Right atrium auricular region (tissue), 2 donors: ENCODE data around the gene TRAPPC3. TPM values are rescaled to one million over a fixed set of nuclear protein-coding genes. Genes with fewer than 3 reads are reported as not detected.
"Not testable (repeated sequence)": the region's sequence is repeated elsewhere in the genome, so short reads cannot be mapped to it uniquely, and the experiment has no call there.

ENCODE experiments used
- DNase-seq: peaks from one replicate; pipeline ENCODE4 v3.0.0-alpha.2; 2019; ENCODE audit warnings: low spot score
- H3K27ac ChIP-seq, 2 donors: fragments of 200-600 bp; sonication (generic); 1 replicate in 1 of 2; 2 replicates in 1 of 2; pipeline ENCODE4 v1.5.1; 2016 to 2019
- H3K27me3 ChIP-seq, 2 donors: fragments of 200-600 bp; sonication (generic); one replicate each; pipeline versions ENCODE4 v1.5.1 to v1.6.0; 2017 to 2019
- H3K36me3 ChIP-seq: fragments of 200-600 bp; sonication (generic); one replicate; pipeline ENCODE4 v1.5.1; 2016
- H3K4me1 ChIP-seq, 2 donors: fragments of 200-600 bp; sonication (generic); one replicate each; pipeline versions ENCODE4 v1.5.1 to v1.6.0; 2017 to 2019
- H3K4me3 ChIP-seq, 2 donors: fragments of 200-600 bp; sonication (generic); 1 replicate in 1 of 2; 2 replicates in 1 of 2; pipeline ENCODE4 v1.5.1; 2017 to 2019; ENCODE audit warnings: mild to moderate bottlenecking in 1 of 2, moderate library complexity in 1 of 2
- H3K9me3 ChIP-seq, 2 donors: fragments of 200-600 bp; sonication (generic); one replicate each; pipeline ENCODE4 v1.5.1; 2019
- total RNA-seq, 2 donors: library from RNA; depleted of rRNA; stranded (reverse); fragments of >200 nt; gene quantifications; one replicate each; pipeline ENCODE4 v1.1.0, GENCODE V29; 2016
- TF ChIP-seq, protein P1 (sequence below), 2 donors: fragments of 200-600 bp; sonication (generic); IDR thresholded peaks; one replicate each; pipeline ENCODE4 v1.5.1; 2019; ENCODE audit warnings: antibody characterized with exemption in 2 of 2

TRAPPC3 gene
- total RNA-seq, 2 donors from 2014 or later = 62.0 to 81.6 TPM

DNA sequence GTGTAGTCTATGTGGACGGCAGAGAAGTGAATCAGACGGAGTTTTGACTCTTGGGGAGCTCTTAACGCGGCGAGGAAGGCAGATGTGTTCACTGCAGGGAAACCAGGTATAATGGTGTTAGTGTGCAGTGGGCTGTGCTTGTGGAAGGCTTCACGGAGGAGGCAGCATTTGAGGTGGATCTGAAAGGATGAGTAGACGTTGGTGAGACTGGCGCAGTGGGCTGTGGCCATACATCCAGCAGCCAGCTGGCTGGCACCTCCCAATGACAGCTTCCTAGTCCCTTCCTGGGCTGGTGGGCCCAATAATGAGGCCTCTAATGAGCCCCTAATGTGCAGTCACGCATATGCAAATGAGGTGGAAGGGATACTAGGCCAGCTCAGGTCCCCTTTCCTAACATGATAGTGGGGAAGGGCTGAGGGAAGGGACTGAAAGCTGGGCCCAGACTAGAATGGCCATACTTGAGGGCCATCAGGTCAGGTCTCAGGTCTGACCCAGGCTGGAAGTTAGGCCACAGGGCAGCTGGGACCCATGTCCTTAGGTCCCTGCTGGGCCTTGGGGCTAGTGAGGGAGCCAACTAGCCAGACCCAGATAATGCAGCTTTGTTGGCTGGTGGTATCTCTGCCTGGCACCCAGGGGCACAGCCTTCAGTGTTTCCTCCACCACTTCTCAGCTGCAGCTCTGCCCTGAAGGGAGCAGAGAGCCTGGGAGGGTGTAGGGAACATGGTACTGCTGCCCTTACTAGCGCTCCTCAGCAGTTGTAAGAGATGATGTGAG lies 10.5 kb upstream of the TRAPPC3 start:
- H3K4me1 ChIP-seq = peaks cover 0 to 80% of the 10 kb centered on the region in 2 donors
- no peaks in the 10 kb centered on the region for H3K9me3 ChIP-seq
- H3K27ac ChIP-seq = peak overlapping the region; percentile 98 to 100
- H3K36me3 ChIP-seq = no peaks in the 10 kb centered on the region
- H3K27me3 ChIP-seq = no peaks in the 10 kb centered on the region
- H3K4me3 ChIP-seq = no peak overlapping the region
- no peak for DNase-seq
- TF ChIP-seq, protein P1, sequence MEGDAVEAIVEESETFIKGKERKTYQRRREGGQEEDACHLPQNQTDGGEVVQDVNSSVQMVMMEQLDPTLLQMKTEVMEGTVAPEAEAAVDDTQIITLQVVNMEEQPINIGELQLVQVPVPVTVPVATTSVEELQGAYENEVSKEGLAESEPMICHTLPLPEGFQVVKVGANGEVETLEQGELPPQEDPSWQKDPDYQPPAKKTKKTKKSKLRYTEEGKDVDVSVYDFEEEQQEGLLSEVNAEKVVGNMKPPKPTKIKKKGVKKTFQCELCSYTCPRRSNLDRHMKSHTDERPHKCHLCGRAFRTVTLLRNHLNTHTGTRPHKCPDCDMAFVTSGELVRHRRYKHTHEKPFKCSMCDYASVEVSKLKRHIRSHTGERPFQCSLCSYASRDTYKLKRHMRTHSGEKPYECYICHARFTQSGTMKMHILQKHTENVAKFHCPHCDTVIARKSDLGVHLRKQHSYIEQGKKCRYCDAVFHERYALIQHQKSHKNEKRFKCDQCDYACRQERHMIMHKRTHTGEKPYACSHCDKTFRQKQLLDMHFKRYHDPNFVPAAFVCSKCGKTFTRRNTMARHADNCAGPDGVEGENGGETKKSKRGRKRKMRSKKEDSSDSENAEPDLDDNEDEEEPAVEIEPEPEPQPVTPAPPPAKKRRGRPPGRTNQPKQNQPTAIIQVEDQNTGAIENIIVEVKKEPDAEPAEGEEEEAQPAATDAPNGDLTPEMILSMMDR (IDR thresholded peaks at IDR 0.05) = no peak

DNA sequence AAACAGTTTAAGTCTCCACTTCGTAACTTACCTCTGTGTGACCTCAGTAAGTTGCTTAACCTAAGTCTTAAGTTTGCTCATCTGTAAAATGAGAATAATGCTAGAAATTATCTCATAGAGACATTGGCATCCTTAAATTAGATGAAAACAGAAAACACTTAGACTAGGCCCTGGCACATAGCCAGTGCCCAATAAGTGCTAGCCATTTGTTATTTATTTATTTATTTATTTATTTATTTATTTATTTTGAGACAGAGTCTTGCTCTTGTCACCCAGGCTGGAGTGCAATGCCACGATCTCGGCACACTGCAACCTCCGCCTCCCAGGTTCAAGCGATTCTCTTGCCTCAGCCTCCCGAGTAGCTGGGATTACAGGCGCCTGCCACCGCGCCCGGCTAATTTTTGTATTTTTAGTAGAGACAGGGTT lies 9.6 kb upstream of the TRAPPC3 start:
- peak overlapping the region; percentile 98 to 100 for H3K27ac ChIP-seq
- peaks cover 0 to 75% of the 10 kb centered on the region in 2 donors for H3K4me1 ChIP-seq
- H3K9me3 ChIP-seq, H3K27me3 ChIP-seq, DNase-seq, H3K36me3 ChIP-seq: not testable (repeated sequence)
- peak overlapping the region in 1 of 2 donors; percentile 89 for H3K4me3 ChIP-seq

GRCh38 chr1:36157973-36158826 lies 8.9 kb upstream of the TRAPPC3 start:
- TF ChIP-seq, protein P1 (IDR thresholded peaks at IDR 0.05) = no peak
- Histone ChIP-seq H3K4me3 (peak overlapping the region; percentile 89 to 99), H3K36me3 (no peaks in the 10 kb centered on the region), H3K9me3 (no peaks in the 10 kb centered on the region), H3K4me1 (peaks cover 0 to 69% of the 10 kb centered on the region in 2 donors), H3K27me3 (no peaks in the 10 kb centered on the region), H3K27ac (peak overlapping the region; percentile 98 to 100)
- no peak for DNase-seq

DNA sequence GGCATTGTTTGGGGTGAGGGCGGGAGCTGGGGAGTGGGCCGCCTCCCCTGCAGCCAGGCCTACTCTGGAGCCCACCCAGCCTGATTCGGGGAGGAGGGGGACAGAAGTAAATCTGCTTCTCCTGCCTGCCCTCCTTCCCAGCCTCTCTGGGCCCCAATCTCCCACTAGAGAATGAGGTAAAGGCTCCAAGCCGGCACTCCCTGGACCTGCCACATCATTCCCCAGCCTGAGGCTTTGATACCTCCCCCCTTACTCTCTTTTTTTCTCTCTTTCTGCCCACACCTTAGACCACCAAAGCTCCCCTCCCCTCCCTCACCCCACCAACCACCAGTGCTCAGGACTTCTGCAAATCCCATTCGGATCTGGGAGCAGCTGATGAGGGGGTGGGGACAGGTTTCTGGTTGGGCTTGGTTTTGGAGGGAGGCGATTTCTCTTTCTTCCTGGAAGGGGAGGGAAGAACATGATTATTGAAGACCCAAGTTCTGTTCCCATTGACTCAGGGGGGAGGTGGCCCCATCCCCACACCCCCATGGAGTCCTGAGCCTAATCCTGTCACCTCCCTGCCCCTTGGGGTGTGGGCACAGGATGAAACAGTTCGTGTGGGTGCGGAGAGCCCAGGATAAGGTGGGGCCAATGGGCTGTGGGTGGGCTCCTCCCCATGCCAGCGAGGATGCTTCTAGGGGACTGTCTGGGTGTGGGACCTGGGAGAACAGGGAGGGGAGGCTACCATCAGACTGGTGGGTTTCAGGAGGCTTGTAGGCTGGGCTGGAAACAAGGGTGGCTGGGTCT lies 8.0 kb upstream of the TRAPPC3 start:
- H3K4me3 ChIP-seq = peak overlapping the region; percentile 89 to 99
- H3K36me3 ChIP-seq = no peaks in the 10 kb centered on the region

DNA sequence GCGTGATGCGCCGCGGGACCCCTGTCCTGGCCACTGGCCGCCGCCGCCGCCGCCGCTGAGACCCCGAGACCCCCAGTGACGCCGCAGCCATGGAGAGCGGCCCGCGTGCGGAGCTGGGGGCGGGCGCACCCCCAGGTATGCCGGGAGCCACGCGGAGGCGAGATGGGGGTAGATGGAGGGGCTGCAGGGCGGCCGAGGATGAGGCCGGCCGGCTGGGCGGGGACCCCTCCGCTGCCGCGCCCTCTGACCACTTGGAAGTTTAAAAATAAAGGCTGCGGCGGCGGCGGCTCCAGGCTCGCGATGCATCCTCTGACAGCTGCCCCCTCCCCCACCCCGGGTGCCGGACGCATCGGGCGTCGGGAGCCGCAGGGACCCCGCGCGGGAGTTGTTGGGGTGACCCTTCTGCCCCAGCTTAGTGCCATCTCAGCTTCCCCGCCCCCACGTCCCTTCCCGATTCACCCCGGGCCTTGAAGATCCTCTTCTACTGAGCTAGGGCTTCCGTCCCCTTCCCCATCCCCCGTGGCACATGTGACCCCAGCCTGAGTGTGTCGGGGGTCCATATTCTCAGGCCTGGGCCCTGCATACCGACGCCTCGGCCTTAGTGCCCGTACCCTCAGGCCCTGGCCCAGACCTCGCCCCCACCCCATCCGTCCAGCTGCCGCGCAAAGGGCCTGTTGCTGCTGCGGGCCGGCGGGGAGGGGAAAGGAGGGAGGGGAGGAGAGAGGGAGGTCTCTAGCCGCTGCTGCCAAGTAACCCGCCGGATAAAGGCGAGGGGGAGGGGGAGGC lies 7.2 kb upstream of the TRAPPC3 start:
- no peaks in the 10 kb centered on the region for H3K27me3 ChIP-seq
- DNase-seq = peak; percentile 66
- H3K27ac ChIP-seq = peak overlapping the region; percentile 98 to 100
- no peaks in the 10 kb centered on the region for H3K9me3 ChIP-seq
- H3K4me1 ChIP-seq = peaks cover 0 to 65% of the 10 kb centered on the region in 2 donors
- no peaks in the 10 kb centered on the region for H3K36me3 ChIP-seq
- peak overlapping the region; percentile 89 to 99 for H3K4me3 ChIP-seq
- TF ChIP-seq, protein P1 (IDR thresholded peaks at IDR 0.05) = no peak

More for the DNA sequence above, 8.0 kb upstream of the TRAPPC3 start:
- no peak for DNase-seq
- Histone ChIP-seq H3K27me3 (no peaks in the 10 kb centered on the region), H3K9me3 (no peaks in the 10 kb centered on the region), H3K27ac (peak overlapping the region; percentile 98 to 100), H3K4me1 (peaks cover 0 to 66% of the 10 kb centered on the region in 2 donors)
- TF ChIP-seq, protein P1 (IDR thresholded peaks at IDR 0.05) = no peak
